HG02588 (cell line): ENCODE measurements around the gene KLF7.

Experiments used
- ATAC-seq: cut with Tn5 transposase; IDR thresholded peaks from one replicate; pipeline ENCODE4 v1.9.1; 2021; ENCODE audit warnings: mild to moderate bottlenecking, moderate library complexity; ENCODE audit not compliant: unreplicated experiment

KLF7 gene

DNA sequence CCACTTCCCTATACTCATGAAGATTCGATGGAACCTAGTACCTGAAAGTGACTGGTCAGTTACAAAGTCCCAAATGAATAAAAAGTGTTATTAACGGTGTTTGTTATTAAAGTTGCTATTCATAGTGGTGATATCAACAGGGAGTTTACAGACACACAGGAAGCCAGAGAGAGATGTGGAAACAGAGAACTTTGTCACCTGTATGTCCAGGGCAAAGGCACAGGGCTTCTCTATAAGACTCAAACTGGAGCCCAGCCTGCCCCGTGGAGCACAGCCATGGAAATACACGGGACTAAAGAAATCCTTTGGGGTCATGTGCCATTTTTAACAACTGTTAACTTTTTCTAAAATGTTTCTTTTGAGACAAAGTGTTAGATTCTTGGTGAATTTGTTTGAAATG is 68.5 kb downstream of the KLF7 start:
- ATAC-seq, result no peak

DNA sequence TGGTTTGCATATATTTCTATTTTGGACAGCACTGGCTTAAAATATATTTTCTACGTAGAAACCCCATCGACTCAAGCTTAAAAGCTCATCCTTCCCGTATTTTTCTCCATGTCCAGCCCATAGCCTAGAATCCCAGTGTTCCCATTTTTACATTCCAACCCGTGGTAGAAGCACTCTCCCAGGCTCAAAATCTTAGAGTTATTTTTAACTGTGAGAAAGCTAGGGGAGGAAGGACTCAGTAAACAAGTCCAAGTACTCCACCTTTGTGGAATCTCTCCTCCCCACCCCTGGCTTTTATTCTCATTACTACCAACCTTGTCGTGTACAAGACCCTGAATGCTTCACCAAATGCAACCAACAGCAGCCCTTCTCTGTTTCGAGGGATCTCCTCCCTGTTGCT is 69.8 kb downstream of the KLF7 start:
- no peak for ATAC-seq

DNA sequence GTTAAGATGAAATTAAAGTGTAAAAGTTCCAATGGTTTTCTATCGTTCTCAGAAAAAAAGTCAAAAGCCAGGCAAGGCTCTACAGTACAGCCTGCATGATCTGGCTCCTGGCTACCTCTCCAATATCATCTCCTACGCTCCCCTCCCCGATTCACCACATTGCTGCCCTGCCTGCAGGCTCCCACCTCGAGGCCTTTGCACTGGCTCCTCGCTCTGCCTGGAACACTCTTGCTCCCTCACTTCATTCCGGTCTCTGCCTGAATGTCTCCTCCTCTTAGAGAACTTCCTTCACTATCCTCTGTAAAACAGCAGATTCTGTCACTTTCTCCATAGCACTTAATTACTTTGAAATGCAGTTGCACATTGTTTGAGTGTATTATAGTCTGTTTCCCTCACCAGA is 72.5 kb downstream of the KLF7 start:
- no peak for ATAC-seq

DNA sequence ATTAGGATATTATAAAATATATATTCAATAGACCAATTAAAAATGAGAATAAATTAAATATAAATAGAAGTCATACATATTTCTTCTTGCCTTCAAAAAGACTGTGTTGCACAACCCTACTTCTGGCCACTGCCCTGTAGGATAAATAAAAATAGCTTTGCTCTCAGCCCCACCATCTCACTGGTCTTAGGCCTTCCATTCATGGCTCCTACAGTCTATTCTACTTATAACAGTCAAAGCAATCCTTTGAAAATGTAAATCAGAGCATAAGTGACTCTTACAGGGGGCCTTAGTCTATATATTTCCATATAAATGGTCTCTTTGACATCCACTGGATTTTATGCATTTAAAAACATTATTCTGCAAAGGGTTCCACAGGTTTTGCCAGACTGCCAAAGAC is 72.9 kb downstream of the KLF7 start:
- ATAC-seq, result no peak

DNA sequence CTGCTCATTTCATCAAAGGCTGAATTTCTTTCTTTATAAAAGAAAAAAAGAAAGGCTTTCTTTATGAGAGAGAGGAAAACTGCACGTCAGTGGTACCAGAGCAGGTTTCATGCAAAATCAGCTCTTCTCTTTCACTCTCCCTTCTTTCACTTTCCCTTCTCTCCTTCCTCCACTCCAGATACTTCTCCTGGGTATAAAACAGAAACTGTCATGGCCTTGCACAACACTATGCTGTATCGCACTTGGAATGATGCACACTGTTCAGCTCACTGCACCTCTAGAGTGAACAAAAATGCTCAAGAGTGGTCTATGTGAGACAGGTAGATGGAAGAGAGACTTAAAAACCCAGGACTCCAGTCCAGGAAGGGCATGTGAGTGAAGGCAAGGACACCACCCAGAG is 73.8 kb downstream of the KLF7 start:
- no peak for ATAC-seq

DNA sequence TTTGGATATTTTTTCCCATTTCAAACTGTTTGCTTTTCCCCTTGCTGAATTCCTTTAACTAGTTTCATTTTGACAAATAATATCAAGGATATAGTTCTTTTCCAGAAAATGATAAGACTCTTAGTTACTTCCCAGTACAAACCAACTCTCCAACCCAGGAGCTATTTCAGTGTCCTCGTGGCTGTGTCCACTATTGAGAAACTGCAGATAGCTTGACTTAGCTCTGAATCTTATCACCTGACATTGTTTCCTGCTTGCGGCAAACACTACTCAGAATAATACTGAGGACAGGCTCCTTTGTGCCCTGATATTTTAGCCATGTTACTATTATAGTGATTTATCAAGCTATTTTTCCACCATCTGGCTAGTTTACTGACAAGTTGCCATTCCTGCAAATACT is 74.6 kb downstream of the KLF7 start:
- no peak for ATAC-seq

DNA sequence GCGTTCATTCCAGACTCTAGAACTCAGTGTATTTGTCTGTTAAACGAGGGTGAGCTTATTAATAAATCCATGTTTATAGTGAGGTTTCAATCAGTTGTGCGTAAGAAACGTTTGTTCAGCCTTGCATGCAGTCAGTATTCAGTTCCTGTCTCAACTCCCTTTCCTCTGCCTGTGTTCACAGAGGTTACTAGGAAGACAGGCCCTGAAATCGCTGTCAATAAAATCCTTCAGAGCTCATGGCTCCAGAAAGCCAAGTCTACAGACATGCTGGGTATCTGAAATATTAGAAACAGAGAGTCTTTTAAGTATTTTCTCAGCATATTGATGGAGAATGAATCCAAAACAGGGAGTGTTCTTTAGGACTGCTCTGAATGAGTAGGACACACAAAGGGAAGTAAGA is 75.4 kb downstream of the KLF7 start:
- no peak for ATAC-seq

DNA sequence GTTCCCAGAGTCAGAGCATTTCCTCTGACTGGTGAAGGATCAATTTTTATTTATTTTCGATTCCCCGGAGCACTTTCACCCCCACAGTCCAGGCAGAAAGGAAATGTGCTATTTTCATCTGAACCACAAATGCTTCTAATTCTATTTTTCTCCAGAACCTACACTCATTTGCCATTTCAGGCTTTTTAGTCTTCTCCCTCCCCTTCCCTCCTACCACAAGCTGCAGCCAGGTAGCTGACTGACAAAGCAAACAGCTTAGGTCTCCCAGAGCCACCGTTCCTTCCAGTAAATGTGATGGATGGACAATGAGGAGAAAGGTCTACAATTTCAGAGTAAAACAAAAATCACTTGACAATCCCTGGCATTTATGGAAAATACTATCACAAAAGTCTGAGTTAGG is 76.9 kb downstream of the KLF7 start:
- ATAC-seq, result no peak

DNA sequence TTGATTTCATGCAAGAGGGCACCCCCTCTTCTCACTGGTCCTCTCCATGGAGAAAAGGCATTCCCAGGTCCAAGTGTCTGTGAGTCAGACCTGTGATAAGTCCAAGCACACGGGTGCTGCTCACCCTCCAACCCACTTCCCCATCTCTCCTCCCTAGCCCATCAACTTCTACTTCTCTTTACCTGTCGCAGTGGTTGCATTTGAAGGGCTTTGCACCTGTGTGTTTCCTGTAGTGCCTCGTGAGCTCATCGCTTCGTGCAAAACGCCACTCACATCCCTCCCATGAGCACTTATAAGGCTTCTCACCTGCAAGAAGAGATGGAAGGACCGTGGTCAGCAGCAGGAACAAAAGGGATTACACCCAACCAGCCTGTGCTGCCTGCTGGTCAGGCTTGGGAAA is 77.5 kb downstream of the KLF7 start:
- ATAC-seq, result no peak

DNA sequence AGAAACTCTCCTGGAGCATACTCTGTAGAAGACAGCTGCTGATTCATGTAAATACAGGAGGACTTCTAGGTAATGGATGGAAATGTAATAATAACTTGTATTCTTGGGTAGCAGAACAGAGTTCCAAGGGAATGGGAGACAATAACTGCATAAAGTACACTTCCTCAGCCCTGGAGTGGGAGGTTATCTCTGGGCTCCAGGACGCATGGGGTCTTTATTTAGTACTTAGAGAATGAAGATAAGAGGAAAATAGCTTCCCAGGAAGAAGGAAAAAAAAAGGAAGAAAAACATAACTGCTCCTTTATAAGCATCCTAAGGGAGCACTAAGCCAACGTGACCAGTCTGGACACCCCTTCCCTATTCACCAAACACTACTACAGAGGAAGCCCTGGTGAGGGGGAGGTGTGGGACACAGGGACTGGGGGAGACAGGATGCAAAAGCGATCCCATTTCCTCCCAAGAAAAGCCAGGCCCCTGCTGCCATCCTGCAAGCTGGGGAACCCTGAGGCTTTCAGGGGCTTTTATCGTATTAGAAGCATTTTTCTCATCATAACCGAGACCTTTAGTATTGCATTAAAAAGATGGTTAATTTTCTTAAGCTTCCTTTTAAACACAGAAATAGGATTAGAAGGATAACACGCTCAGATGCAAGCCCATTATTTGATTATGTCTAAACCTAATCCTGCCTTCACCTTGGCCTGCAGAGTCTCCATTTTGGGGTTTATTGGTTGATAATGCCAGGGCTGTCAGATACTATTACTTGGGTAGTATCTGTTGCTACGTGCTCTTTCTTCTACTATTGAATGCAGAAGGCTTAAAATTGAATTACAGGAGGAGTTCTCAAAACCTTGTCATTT is 78.5 kb downstream of the KLF7 start:
- ATAC-seq, result no peak

DNA sequence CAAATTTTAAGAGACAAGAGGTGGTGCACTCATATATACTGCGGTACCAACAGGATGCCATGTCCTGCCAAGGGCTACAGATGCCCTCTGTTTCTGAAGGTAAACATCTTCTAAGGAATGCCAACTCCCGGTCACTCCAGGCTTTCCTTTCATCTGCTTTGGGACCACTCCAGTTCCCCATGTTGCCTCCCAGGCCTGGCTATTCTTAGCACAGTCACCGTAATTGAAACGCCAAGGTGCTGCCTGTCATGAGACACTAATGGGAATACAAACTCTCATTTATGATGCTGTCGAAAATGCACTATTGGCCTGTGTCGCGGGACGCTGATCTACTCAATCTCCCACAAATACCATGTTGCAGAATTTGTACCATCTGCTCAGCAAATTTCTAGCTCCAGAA is 79.6 kb downstream of the KLF7 start:
- ATAC-seq, result no peak

DNA sequence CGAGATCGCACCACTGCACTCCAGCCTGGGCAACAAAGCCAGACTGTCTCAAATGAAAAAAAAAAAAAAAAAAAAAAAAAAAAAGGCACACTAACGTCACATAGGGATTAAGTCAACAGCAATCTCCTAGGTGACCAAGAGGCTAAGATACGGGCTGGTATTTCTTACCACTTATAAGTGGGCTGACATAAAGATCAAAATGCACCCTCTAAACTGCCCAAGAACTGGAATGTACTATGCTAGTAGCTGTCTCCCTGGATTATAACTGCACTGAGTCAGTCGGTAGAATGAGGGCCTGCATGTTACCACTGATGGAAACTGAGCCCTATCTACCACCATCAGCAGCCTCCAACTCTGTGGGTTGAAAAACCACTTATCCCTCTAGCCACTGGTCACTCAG is 80.6 kb downstream of the KLF7 start:
- ATAC-seq, result no peak

DNA sequence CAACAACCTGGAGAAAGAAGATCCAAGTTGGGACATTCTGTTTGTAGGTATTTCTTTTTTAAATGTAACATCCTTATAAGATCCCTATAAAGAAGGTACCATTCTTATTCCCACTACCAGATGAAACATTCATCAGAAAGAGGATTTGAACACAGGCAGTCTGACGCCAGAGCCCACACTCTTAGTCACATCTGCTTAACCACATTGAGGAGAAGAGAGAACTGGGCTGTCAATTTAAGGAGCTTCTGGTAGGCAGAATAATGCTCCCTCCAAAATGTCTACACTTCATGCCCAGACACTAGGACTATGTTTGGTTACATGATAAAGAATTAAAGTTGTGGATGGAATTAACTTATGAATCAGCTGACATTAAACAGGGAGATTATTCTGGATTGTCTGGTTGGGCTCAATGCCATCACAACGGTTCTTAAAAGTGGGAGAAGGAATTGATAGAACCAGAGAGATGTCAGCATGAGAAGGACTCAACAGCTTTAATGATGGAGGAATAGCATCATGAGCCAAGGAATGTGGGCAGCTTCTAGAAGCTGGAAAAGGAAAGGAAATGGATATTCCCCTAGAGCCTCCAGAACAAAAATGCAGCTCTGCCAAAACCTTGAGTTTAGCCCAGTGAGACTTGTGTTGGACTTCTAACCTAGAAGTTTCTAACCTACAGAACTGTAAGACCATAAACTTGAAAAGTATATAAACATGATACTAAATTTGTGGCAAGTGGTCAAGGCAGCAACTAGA is 82.2 kb downstream of the KLF7 start:
- ATAC-seq, result no peak

DNA sequence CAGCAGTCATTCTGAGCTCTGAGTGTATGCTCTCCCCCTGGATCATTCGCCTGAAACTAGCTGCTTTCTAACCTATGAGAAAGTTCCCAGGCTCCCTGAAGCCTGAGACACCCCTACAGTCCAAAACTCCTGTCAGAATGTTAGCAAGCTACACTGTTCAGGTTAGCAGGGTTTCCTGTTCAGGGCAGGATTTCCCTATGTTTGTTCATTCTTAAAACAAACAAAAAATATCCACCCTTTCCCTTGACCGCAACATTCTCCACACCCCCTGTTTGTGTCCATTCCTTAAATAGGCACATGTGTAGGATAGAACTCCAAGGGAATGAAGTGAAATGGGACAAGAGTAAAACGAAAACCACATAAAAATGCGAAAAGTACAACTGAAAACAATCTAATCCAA is 83.1 kb downstream of the KLF7 start:
- no peak for ATAC-seq

DNA sequence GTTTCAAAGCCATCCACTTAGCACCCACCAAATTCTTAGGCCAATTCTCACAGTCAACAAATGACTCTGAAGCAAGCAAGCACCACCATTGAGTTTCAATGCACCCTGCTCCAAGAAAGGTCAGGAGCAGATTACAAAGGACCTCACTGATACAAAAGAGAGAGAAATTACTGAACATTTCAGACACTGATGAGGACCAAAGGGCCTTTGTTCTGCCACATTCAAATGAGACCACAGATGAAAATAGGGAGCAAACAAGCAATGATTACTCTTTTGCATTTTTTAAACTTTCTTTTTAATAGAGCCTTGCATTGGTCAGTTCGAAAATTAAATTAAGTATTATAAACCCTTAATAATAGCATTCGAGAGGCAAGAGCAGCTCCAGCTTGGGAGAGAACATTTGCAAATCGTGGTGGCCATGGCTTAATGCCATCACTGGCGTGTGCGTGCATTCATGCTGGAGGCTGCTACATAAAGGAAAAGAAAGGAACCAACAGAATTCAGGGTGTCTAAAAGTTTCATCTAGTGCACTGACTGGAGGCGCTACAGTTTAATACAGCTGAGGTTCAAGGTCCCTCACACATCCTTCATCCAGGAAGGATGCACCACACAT is 87.5 kb downstream of the KLF7 start:
- ATAC-seq, result no peak

DNA sequence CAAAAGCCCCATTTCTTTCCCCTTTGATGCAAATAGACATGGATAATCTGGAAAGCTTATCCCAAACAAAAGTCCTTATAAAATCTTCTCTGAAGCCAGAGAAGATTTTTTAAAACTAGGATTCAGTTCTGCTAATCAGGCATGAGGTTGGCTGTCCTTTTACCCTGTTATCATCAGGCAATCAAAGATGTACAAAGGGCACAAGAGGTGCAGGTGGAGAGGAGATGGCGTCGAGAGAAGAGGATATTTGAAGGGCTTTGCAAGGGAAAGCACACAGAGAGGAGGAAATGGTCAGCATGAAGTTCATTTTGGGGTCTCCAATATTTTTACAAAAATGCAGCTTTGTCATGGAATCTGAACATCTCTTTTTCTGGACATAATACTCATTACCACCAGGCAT is 88.5 kb downstream of the KLF7 start:
- ATAC-seq, result no peak

DNA sequence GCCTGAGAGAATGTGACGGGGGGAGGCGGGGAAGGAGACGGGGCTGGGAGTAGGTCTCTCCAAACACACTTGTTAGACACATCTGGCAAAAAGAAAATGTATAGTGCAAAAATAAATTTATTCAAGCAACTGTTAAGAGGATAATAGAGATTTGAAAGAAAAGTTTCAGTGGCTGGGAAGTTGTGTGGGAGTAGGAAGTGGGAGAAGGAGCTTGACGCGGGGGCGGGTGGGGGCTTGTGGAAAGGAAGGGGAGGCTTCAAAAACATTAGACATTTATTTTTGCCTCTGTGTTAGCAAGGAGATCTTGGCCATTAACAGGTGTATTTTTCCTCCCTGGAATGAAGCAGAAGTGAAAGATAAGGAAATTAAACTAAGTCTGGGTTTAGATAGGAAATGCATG is 90.3 kb downstream of the KLF7 start:
- ATAC-seq, result no peak

DNA sequence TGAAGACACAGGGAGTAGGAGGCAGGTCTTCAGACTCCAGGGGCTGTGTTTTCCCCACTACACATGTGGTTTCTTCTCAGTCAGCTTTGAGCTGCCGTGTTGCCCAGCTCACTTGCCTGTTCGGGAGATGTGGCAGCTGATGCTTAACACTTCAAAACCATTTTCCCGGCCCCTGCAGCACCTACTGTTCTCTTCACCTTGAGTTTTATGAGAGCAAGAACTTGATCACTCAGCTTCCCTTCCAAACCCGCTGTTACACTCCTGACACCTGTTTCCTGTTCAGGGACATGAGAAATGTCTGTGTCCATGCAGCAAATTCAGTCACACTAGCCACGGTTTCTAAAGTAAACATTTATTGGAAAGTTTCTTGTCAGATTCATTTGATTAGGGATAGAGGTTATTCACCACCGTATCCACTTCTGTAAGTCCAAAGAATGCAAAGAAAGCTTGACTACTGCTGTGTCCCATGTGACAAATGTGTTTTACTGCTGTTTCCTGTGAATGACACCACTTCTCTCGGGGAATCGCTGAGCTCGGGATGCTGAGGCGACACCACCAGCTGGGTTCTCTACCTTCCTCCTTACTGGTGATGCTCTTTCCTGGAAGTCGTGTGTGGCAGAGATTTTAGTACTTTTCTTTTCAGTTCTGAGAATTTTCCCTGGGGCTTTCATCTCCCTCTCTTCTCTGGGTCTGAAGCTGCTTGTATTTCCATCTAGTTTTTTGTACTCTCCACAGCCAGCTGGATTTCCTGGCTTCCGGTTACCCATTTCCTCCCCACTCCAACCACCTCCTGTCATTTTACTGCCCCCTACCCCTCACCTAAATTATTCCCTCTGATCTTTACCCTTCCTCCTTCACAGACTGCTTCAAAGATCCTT is 91.7 kb downstream of the KLF7 start:
- ATAC-seq, result no peak

DNA sequence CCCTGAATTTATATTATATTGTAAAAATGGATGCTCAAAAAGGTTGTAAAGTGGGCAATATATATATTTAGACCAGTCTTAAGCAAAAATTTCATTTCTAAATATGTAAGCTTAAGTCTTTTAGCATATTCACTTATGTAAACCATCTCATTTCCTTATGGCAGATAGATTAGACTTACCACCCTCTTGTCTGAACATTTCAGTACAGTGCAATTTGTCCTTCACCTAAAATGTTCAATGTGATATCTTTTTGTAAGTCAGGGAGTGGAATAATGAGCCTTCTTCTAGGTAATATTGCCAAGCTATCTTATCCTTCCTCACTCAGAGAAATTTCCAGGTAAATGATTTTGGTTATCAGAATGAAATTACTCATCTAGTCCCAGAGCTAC is 92.3 kb downstream of the KLF7 start:
- ATAC-seq, result no peak

DNA sequence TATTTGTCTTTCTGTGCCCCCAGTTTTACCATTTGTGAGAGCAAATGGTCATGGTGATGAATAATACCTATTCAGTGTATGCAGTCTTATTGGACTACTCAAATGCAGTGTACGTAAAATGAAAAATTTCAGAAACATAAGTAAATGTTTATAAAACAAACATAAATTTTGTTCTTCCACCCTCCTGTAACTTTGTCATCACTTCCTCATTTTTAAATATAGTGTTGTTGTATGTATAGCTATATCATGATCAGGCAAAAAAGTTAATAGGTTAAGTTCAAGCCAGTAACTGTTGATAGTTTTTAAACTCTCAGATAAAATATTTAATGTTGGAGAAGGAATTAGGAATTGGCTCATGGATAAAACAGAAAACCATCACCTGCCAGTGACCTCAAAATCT is 93.2 kb downstream of the KLF7 start:
- no peak for ATAC-seq

DNA sequence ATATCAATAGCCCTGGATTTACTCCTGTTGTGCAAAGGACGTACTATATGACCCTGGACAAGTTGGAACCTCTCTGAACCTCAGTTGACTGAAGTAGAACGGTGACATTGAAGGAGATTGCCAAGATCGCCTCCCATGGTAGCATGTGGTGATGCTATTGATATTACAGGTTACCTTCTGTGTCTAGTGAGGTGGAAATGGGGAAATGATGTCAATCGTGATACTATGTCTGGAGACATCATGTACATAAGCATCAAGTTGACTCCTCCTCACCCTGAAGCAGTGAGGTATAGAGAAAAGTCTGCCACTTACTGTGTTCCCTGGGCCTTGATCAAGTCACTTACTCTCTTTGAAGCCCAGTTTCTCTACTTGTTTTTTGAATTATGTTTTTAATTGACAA is 93.9 kb downstream of the KLF7 start:
- ATAC-seq, result no peak
